Kidney tubule cell (primary cell): ENCODE data around the gene CXCL6.

ENCODE experiments used
- DNase-seq: peaks from one replicate; pipeline ENCODE4 v3.0.0-alpha.2; 2018; ENCODE audit warnings: low spot score

The CXCL6 gene

GRCh38 chr4:73842696-73843095, 6.2 kb downstream of the CXCL6 start:
- DNase-seq, result no peak

GRCh38 chr4:73843369-73843768, 6.9 kb downstream of the CXCL6 start:
- DNase-seq, result peak; percentile 37

- peak; percentile 53 for DNase-seq
Measured at GRCh38 chr4:73844345-73844744, 7.9 kb downstream of the CXCL6 start.

GRCh38 chr4:73844806-73845205, 8.3 kb downstream of the CXCL6 start:
- no peak for DNase-seq

GRCh38 chr4:73847526-73848182, 11.2 kb downstream of the CXCL6 start:
- DNase-seq, result no peak

GRCh38 chr4:73848183-73848777, 11.8 kb downstream of the CXCL6 start:
- DNase-seq, result no peak

GRCh38 chr4:73850261-73850970, 13.9 kb downstream of the CXCL6 start:
- DNase-seq, result no peak

- no peak for DNase-seq
Measured at GRCh38 chr4:73851293-73851692, 14.8 kb downstream of the CXCL6 start.

- no peak for DNase-seq
Measured at GRCh38 chr4:73852771-73853170, 16.3 kb downstream of the CXCL6 start.

- DNase-seq, result peak; percentile 51
Measured at GRCh38 chr4:73853246-73853704, 16.8 kb downstream of the CXCL6 start, which contains the start of gene PF4V1. Gene PF4V1 (plus strand): TSS chr4:73853296. CDS start chr4:73853363, 67 bp downstream.

GRCh38 chr4:73853718-73854473, 17.4 kb downstream of the CXCL6 start:
- DNase-seq, result no peak

- DNase-seq, result peak; percentile 78
Measured at GRCh38 chr4:73855406-73855805, 18.9 kb downstream of the CXCL6 start.

GRCh38 chr4:73856518-73856917, 20.0 kb downstream of the CXCL6 start:
- peak; percentile 88 for DNase-seq

GRCh38 chr4:73859614-73860088, 23.2 kb downstream of the CXCL6 start:
- DNase-seq, result peak; percentile 51

- DNase-seq, result peak; percentile 71
Measured at GRCh38 chr4:73860181-73860580, 23.7 kb downstream of the CXCL6 start.

GRCh38 chr4:73860917-73861316, 24.4 kb downstream of the CXCL6 start:
- DNase-seq, result no peak

GRCh38 chr4:73862322-73862721, 25.8 kb downstream of the CXCL6 start:
- DNase-seq, result peak; percentile 39

GRCh38 chr4:73864365-73864764, 27.9 kb downstream of the CXCL6 start:
- peak; percentile 71 for DNase-seq

GRCh38 chr4:73864961-73865360, 28.5 kb downstream of the CXCL6 start:
- DNase-seq, result no peak

GRCh38 chr4:73865431-73866096, 29.1 kb downstream of the CXCL6 start:
- DNase-seq, result no peak

- DNase-seq, result no peak
Measured at GRCh38 chr4:73866246-73866645, 29.8 kb downstream of the CXCL6 start.

- DNase-seq, result peak; percentile 89
Measured at GRCh38 chr4:73867783-73868182, 31.3 kb downstream of the CXCL6 start.
